DOHH2 (cell line): ENCODE measurements around the gene TMEM87B.

ENCODE experiments used
- H3F3A ChIP-seq: fragments of 200-600 bp; sonication (generic), shearing (Covaris generic); 2 replicates; pipeline ENCODE4 v1.6.0; 2016; ENCODE audit warnings: antibody characterized with exemption, mild to moderate bottlenecking; ENCODE audit not compliant: control insufficient read depth, insufficient read depth
- H3K27ac ChIP-seq: fragments of 200-600 bp; sonication (generic); 2 replicates; pipeline ENCODE4 v1.5.1; 2014; ENCODE audit warnings: low read depth, mild to moderate bottlenecking, low read length, moderate library complexity
- H3K27me3 ChIP-seq: fragments of 200-600 bp; sonication (generic); 2 replicates; pipeline ENCODE4 v1.6.1; 2014; ENCODE audit warnings: mild to moderate bottlenecking, low read length, mixed read lengths; ENCODE audit not compliant: control insufficient read depth
- H3K36me3 ChIP-seq: fragments of 200-600 bp; sonication (generic); 2 replicates; pipeline ENCODE4 v1.6.1; 2014; ENCODE audit warnings: mild to moderate bottlenecking, low read length, moderate library complexity, mixed read lengths; ENCODE audit not compliant: control insufficient read depth
- H3K4me1 ChIP-seq: fragments of 200-600 bp; sonication (generic); 2 replicates; pipeline ENCODE4 v1.6.1; 2014; ENCODE audit warnings: mild to moderate bottlenecking, low read length, mixed read lengths; ENCODE audit not compliant: control insufficient read depth
- H3K4me2 ChIP-seq: fragments of 200-600 bp; sonication (generic); 2 replicates; pipeline ENCODE4 v1.6.0; 2014; ENCODE audit warnings: mild to moderate bottlenecking, low read length, moderate library complexity
- H3K4me3 ChIP-seq: fragments of 200-600 bp; sonication (generic); 2 replicates; pipeline ENCODE4 v1.5.1; 2014; ENCODE audit warnings: mild to moderate bottlenecking, low read length, mixed read lengths
- H3K79me2 ChIP-seq: fragments of 200-600 bp; sonication (generic); 2 replicates; pipeline ENCODE4 v1.6.1; 2014; ENCODE audit warnings: mild to moderate bottlenecking, low read length, mixed read lengths; ENCODE audit not compliant: control insufficient read depth
- H3K9me2 ChIP-seq: fragments of 200-600 bp; sonication (generic); replicated peaks from 2 replicates; pipeline ENCODE4 v1.6.1; 2014; ENCODE audit warnings: mild to moderate bottlenecking, low read length, mixed read lengths; ENCODE audit not compliant: control insufficient read depth
- H3K9me3 ChIP-seq: fragments of 200-600 bp; sonication (generic); 2 replicates; pipeline ENCODE4 v1.6.1; 2014; ENCODE audit warnings: antibody characterized with exemption, low read length, mixed read lengths; ENCODE audit not compliant: control insufficient read depth, insufficient read depth
- H4K20me1 ChIP-seq: fragments of 200-600 bp; sonication (generic); 2 replicates; pipeline ENCODE4 v1.6.0; 2014; ENCODE audit warnings: low read depth, mild to moderate bottlenecking, antibody characterized with exemption, low read length, moderate library complexity; ENCODE audit not compliant: control insufficient read depth, insufficient read depth
- CTCF ChIP-seq: fragments of 200-600 bp; sonication (generic); IDR thresholded peaks from one replicate; pipeline ENCODE4 v1.5.1; 2014; ENCODE audit warnings: antibody characterized with exemption, mild to moderate bottlenecking, low read depth, low read length; ENCODE audit not compliant: poor library complexity, severe bottlenecking
- EZH2phosphoT487 ChIP-seq: fragments of 200-600 bp; sonication (generic); IDR thresholded peaks from 2 replicates; pipeline ENCODE4 v1.6.1; 2017; ENCODE audit warnings: borderline replicate concordance, mild to moderate bottlenecking, antibody characterized with exemption, low read length, moderate library complexity, mixed read lengths

TMEM87B gene

GRCh38 chr2:112150447-112150846, 95.4 kb downstream of the TMEM87B start:
- H3K27me3 ChIP-seq: no peaks in the 10 kb centered on the region
- H3K4me3 ChIP-seq: no peak overlapping the region
- no peak overlapping the region for H3K4me2 ChIP-seq
- TF ChIP-seq CTCF (no peak), EZH2phosphoT487 (no peak)
- H3K9me3 ChIP-seq: no peaks in the 10 kb centered on the region
- H3F3A ChIP-seq: no peaks in the 10 kb centered on the region
- peaks cover 10% of the 10 kb centered on the region for H3K4me1 ChIP-seq
- H3K79me2 ChIP-seq: no peaks in the 10 kb centered on the region
- no peaks in the 10 kb centered on the region for H3K36me3 ChIP-seq
- no peak overlapping the region for H3K27ac ChIP-seq
- H4K20me1 ChIP-seq: no peaks in the 10 kb centered on the region
- H3K9me2 ChIP-seq: no peaks in the 10 kb centered on the region

- Histone ChIP-seq H3K79me2 (no peaks in the 10 kb centered on the region), H3K4me2 (no peak overlapping the region), H3F3A (no peaks in the 10 kb centered on the region), H4K20me1 (no peaks in the 10 kb centered on the region), H3K9me2 (no peaks in the 10 kb centered on the region), H3K4me1 (peaks cover 14% of the 10 kb centered on the region), H3K9me3 (no peaks in the 10 kb centered on the region), H3K4me3 (no peak overlapping the region), H3K36me3 (no peaks in the 10 kb centered on the region), H3K27ac (no peak overlapping the region), H3K27me3 (no peaks in the 10 kb centered on the region)
- TF ChIP-seq EZH2phosphoT487 (no peak), CTCF (no peak)
Measured at GRCh38 chr2:112150851-112151250, 95.8 kb downstream of the TMEM87B start.

- H3K4me2 ChIP-seq: no peak overlapping the region
Measured at GRCh38 chr2:112151271-112151670, 96.2 kb downstream of the TMEM87B start.

More at GRCh38 chr2:112151271-112151670, 96.2 kb downstream of the TMEM87B start:
- Histone ChIP-seq H3K79me2 (no peaks in the 10 kb centered on the region), H3K9me2 (no peaks in the 10 kb centered on the region), H3K9me3 (no peaks in the 10 kb centered on the region), H3F3A (no peaks in the 10 kb centered on the region), H3K27ac (no peak overlapping the region), H3K4me3 (no peak overlapping the region), H3K4me1 (peaks cover 18% of the 10 kb centered on the region), H3K36me3 (no peaks in the 10 kb centered on the region), H4K20me1 (no peaks in the 10 kb centered on the region), H3K27me3 (no peaks in the 10 kb centered on the region)
- TF ChIP-seq EZH2phosphoT487 (no peak), CTCF (no peak)
